Measurements from ENCODE around the gene XYLB.

XYLB gene

GRCh38 chr3:38364721-38365400, 18.3 kb downstream of the XYLB start:
- DNase-seq (ENCODE audit: low spot score) = no peak

DNA sequence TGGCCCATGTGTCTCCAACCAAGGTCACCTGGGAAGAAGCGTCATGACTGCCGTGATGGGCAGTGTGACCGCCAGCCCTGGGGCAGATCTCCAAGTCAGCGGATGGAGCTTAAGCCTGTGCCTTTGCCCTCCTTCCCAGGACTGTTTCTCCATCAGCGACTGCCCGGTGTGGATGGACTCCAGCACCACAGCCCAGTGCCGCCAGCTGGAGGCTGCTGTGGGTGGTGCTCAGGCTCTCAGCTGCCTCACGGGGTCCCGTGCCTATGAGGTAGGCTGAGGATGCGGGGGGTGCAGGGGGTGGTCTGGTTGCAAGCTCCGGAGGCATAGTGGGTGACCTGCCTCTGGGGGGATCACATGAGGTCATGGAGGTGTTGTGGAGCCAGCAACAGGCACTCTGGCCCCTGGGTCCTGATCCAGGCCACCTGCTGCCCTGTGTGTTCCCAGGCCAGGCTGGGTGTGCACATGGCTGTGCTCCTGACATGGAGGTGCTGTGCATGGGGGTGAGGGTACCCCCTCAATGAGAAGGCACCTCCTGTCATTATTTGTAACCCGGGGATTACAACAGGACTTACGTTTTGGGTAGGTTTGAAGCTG, 19.0 kb downstream of the XYLB start:
- no peak for DNase-seq (ENCODE audit: low spot score)

DNA sequence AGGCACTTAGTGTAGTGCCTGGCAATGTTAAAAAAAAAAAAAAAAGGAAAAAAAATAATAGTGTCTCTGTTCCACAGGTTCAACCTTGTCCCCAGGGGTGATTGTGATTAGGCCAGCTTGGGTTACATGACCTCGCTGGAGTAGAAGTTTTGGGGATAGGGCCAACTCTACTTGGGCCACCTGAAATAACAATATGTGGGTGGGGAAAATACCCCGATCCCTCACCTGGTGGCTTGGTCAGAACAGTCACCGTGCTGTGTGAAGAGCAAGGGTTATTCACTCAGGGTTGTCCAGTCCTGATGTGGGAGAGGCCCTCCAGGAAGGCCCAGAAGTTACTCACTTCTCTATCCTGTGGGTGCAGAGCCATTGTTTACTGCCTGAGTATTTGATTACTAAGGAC, 19.5 kb downstream of the XYLB start:
- peak; percentile 4 for DNase-seq (ENCODE audit: low spot score)

DNA sequence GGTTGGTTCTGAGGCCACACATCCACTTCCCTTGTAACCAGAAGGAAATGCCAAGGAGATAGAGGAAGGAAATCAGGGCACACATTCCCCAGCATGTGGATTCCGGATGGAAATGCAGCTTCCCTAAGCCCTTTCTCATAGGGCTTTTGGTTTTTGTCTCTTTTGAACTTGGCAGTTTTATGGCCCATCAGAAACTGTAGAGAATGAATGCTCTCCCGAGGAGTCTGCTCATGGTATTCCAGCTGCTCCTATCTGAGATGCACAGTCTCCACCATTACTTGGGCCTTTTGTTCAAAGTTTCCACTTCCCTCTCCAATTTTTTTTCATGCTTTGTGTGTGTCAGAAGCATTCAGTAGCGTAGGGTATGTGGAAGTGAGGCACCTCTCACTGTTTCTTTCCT, 21.2 kb downstream of the XYLB start:
- DNase-seq (ENCODE audit: low spot score) = peak; percentile 4

DNA sequence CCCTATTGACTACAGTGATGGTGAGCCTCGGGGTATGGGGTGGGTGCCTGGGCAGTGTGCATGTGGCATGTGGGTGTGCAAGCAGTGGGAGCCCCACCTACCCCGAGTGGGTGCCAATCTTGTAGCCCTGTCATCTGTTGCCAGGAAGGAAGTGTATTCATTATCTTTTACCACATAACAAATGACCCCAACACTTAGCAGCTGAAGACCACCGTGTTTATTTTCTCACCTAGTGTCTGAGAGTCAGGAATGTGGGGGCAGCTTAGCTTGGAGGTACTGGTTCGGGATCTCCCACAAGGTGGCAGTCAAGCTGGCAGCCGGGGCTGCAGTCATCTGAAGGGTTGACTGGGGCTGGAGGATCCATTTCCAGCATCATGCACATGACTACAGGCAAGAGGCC, 21.7 kb downstream of the XYLB start:
- DNase-seq (ENCODE audit: low spot score) = no peak

- no peak for DNase-seq (ENCODE audit: low spot score)
These were observed 22.6 kb downstream of the XYLB start for GRCh38 chr3:38369186-38369585.

DNA sequence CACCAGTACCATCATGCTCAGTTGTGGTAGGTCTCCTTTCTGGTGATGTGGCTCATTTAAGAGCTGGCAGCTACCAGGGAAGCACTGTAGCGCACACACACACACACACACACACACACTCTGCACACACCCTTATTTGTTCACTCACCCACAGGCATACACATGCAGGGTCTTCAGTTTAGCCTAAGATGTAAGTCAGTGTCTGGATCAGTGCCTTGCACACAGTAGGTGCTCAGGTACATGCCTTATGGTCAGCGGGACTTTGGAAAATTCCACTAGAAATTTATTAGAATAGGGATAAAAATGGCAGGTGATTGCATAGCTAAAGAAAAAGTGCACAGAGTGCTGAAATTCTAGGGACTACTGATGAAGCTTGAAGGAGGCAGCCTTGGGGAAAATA, 23.6 kb downstream of the XYLB start:
- no peak for DNase-seq (ENCODE audit: low spot score)

DNA sequence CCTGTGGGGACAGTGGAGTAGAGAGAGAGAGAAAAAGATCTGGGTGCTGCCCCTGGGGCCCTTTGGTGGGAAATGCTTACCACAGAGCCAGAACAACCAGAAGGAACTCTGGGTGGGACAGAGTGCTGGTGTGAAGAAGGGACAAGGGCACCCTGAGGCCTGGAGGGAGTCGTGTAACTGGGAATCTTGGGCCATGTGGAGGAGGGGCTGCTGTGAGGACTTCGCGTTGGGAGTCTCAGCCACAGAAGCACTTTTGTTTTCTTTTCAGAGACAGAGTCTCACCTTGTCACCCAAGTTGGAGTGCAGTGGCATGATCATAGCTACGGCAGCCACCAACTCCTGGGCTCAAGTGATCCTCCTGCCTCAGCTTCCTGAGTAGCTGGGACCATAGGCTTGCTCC, 24.3 kb downstream of the XYLB start:
- no peak for DNase-seq (ENCODE audit: low spot score)

- DNase-seq (ENCODE audit: low spot score) = no peak
These were observed 25.1 kb downstream of the XYLB start for GRCh38 chr3:38371541-38372213.

- no peak for DNase-seq (ENCODE audit: low spot score)
These were observed 25.6 kb downstream of the XYLB start for GRCh38 chr3:38372214-38372601.

DNA sequence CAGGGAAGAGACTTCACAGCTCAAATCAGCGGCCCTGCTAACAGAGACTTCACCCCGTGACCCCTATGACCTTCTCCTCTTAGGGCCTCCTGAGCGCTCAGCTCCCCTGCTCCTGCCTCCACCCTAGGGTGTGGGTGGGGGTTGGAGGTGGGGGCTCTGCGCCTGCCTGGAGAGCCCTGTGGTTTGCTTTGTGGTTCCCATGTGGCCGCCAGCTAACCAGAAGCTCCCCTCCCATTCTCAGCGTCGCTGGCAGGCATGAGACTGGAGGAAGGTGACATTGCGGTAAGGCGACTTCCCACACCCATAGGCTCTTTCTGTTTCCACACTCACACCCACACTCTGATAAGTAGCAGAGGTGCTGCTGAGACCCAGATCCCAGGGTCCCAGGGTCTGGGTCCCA, 27.6 kb downstream of the XYLB start:
- no peak for DNase-seq (ENCODE audit: low spot score)

- DNase-seq (ENCODE audit: low spot score) = no peak
These were observed 28.5 kb downstream of the XYLB start for GRCh38 chr3:38375072-38375471.

- DNase-seq (ENCODE audit: low spot score) = no peak
These were observed 29.0 kb downstream of the XYLB start for GRCh38 chr3:38375488-38376097.

DNA sequence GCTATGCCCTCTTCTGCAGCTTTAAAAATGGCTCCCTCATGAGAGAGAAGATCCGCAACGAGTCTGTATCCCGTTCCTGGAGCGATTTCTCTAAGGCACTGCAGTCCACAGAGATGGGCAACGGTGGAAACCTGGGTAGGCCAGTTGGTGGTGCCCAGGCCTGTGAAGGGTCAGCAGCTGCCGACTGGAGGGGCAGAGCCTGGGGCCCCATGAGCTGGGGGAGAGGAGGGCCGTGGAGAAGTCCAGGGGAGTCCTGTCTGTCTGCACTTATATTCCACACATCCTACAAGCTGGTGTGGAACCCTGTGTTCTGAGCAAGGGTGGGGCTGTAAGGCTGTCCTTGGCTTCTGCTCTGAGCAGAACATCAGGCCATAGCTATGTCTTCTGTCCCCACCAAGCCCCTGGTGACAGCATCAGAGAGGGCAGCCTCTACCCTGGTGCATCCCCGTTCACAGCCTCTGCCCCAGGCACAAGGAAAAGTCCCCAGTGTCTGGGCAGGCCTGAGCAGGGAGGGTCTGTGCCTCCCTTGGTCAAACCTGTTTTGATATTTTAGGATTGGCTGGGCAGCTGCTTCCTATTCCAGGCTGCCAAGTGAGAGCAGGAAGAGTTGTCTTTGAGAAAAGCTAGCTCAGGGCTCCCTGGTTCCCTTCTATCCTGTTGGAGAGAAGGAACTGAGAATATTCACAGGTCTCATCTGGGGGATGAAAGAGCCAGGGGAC, 29.7 kb downstream of the XYLB start:
- DNase-seq (ENCODE audit: low spot score) = no peak

GRCh38 chr3:38379201-38379770, 32.7 kb downstream of the XYLB start:
- DNase-seq (ENCODE audit: low spot score) = no peak

DNA sequence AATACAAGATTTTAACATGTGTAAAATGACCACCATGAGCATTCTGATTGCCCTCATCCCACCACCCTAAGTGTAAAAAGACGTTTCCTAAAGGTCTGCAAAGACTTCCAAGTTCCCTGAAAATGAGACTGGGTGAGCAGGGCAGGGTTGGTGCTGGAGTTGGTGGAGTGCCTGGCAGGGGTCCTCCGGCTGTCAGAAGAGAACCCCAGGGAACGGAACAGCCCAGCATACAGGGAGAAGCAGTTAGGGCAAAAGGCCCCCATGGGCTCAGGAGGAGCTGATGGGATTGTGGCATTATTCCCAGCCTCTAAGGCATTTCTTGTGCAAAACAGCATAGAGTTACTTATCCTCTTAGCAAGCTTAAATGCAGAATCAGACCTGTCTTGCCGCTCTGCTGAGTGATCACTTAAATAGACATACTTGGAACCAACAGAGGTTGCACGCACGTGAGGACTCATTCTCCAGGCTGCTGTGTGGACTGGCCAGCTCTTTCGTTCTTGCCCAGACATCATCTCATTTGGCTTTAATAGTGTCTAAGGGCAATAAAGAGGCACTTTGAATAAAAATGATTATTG, 36.0 kb downstream of the XYLB start:
- no peak for DNase-seq (ENCODE audit: low spot score)

DNA sequence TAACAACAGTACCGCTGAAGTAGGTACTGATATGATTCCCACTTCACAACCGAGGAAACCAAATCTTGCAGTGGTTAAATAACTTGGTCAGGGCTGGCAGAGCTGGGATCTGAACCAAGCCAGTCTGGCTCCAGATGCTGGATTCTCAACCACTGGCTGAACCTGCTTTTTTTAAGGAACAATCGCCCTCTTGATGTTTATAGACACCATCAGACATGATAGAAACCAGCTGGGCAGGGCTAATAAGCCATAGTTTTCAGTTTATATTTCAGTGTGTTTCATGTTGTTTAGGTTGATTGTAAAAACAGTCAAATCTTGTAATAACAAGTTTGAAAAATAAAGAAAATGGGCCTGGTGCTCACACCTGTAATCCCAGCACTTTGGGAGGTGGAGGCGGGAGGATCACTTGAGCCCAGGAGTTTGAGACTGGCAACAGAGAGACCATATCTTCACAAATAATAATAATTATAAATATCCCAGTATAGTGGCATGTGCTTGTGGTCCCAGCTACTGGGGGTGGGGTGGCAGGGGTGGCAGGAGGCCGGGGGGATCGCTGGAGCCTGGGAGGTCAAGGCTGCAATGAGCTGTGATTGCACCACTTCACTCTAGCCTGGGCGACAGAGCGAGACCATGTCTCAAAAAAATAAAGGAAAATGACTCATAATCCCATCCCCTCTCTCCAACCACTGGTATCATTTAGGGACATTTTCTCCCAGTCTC, 36.7 kb downstream of the XYLB start:
- no peak for DNase-seq (ENCODE audit: low spot score)

GRCh38 chr3:38386992-38387750, 40.6 kb downstream of the XYLB start:
- no peak for DNase-seq (ENCODE audit: low spot score)

DNA sequence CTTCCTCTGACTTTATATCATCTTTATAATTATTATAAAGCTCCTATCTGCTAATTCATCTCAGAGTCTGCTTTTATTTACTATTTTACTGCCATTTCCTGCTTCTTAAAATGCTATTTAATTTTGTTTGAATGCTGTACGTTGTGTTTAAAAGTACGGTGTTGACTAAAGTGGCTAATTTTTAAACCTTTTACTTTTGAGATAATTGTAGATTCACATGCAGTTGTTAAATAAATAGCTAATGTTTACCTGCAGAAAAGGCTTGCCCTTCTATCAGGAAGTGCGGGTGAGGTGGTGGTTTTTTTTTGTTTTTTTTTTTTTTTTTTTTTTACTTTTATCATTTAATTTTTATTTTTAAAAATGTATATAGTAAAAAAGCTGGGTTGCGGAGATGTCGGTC, 41.3 kb downstream of the XYLB start:
- no peak for DNase-seq (ENCODE audit: low spot score)

DNA sequence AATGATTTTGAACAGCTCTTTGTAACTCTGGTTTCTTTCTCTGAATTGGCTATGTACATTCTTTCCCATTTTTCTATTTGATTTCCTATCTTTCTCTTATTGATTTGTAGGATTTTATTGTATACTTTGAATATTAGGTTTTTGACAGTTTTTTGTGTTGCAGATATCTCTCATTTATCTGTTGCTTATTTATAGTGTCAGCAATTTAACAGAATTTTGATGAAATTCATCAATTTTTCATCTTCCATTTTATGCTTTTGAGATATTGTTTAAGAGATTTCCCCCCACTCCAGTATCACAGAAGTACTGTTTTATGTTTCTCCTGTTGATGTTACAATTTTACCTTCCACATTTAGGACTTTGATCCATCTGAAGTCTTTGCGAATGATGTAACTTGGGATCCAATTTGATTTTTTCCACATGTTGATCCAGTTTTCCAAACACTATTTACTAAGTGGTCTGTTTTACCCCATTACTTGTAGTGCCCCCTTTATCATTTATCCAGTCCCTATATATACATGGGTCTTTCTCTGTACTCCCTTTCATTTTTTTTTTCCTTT, 46.1 kb downstream of the XYLB start:
- no peak for DNase-seq (ENCODE audit: low spot score)

Data from kidney capillary endothelial cell (primary cell).